GM12878 (cell line): ENCODE results near the gene PRRT3. TPM values are rescaled to one million over a fixed set of nuclear protein-coding genes. Genes with fewer than 3 reads are reported as not detected.

ENCODE experiments used
- BCL11A ChIP-seq: IDR thresholded peaks from 2 replicates; pipeline ENCODE4 v1.6.1; 2011; ENCODE audit warnings: low read depth, low read length
- CHD1 ChIP-seq: IDR thresholded peaks from 2 replicates; pipeline ENCODE4 v1.6.1; 2012; ENCODE audit warnings: low read depth, low read length, improper control_type of control experiment
- DPF2 ChIP-seq: fragments of 450-650 bp; IDR thresholded peaks from 2 replicates; pipeline ENCODE4 v1.6.1; 2017; ENCODE audit warnings: mild to moderate bottlenecking
- GATAD2B ChIP-seq: fragments of 450-650 bp; conservative IDR thresholded peaks from 2 replicates; pipeline ENCODE4 v1.6.1; 2017; ENCODE audit warnings: low read depth, mild to moderate bottlenecking, moderate library complexity
- RFX5 ChIP-seq: IDR thresholded peaks from 2 replicates; pipeline ENCODE4 v1.6.1; 2011; ENCODE audit warnings: low read depth, low read length, improper control_type of control experiment
- STAT1 ChIP-seq: fragments of 450-650 bp; conservative IDR thresholded peaks from 2 replicates; pipeline ENCODE4 v1.6.1; 2014; ENCODE audit warnings: antibody characterized with exemption, mild to moderate bottlenecking
- TARDBP ChIP-seq: IDR thresholded peaks from 2 replicates; pipeline ENCODE4 v1.6.1; 2016; ENCODE audit warnings: borderline replicate concordance
- TCF3 ChIP-seq: IDR thresholded peaks from 2 replicates; pipeline ENCODE4 v1.6.1; 2012; ENCODE audit warnings: low read depth, mild to moderate bottlenecking, low read length, borderline replicate concordance; ENCODE audit not compliant: insufficient read depth
- WRNIP1 ChIP-seq: IDR thresholded peaks from 2 replicates; pipeline ENCODE4 v1.6.1; 2011; ENCODE audit warnings: low read depth, low read length, improper control_type of control experiment, borderline replicate concordance
- YY1 ChIP-seq: IDR thresholded peaks from 2 replicates; pipeline ENCODE4 v1.6.1; 2011; ENCODE audit warnings: low read depth, mild to moderate bottlenecking, low read length
- ZNF207 ChIP-seq: fragments of 450-650 bp; IDR thresholded peaks from 2 replicates; pipeline ENCODE4 v1.6.1; 2014; ENCODE audit warnings: antibody characterized with exemption, mild to moderate bottlenecking, borderline replicate concordance
- ZZZ3 ChIP-seq: IDR thresholded peaks from 2 replicates; pipeline ENCODE4 v1.6.1; 2011; ENCODE audit warnings: low read depth; ENCODE audit not compliant: control insufficient read depth, insufficient read length
- polyA plus RNA-seq, 11 experiments: library from polyadenylated mRNA; depleted of rRNA in 4 of 11; unstranded in 6 of 11; stranded (reverse) in 5 of 11; fragments of >200 nt; fragmentation: Nextera tagmentation in 4 of 11; fragmentation: Illumina TruSeq in 1 of 11; extraction: Ambion mirVana in 4 of 11; extraction: Trizol in 1 of 11; gene quantifications; 1 replicate in 1 of 11; 2 replicates in 10 of 11; pipeline versions ENCODE4 v1.2.1 to v1.2.3, GENCODE V29; 2011 to 2016; ENCODE audit warnings: inconsistent platforms in 2 of 11, missing spikeins in 2 of 11, low read depth in 1 of 11
- total RNA-seq, 4 experiments: library from RNA; depleted of rRNA in 3 of 4; stranded (reverse); fragments of >200 nt in 3 of 4; fragmentation: Illumina TruSeq in 1 of 4; extraction: Trizol in 1 of 4; gene quantifications; 2 replicates each; pipeline versions ENCODE4 v1.2.1 to v1.2.3, GENCODE V29; 2013 to 2021
- TF ChIP-seq, protein P1 (sequence below): fragments of 450-650 bp; IDR thresholded peaks from 2 replicates; pipeline ENCODE4 v1.6.1; 2018; ENCODE audit warnings: borderline replicate concordance, mild to moderate bottlenecking; ENCODE audit not compliant: partially characterized antibody
- TF ChIP-seq, protein P2 (sequence below): IDR thresholded peaks from 2 replicates; pipeline ENCODE4 v1.6.1; 2012; ENCODE audit warnings: low read depth, low read length, improper control_type of control experiment
- TF ChIP-seq, protein P3 (sequence below), 3 experiments: IDR thresholded peaks in 2 of 3; conservative IDR thresholded peaks in 1 of 3; 2 replicates each; pipeline ENCODE4 v1.5.1; 2011; ENCODE audit warnings: low read depth in 3 of 3, low read length in 3 of 3, mild to moderate bottlenecking in 3 of 3, control low read depth in 2 of 3, moderate library complexity in 2 of 3, inconsistent platforms in 1 of 3, mixed read lengths in 1 of 3; ENCODE audit not compliant: control insufficient read depth in 2 of 3, insufficient read depth in 1 of 3; ENCODE audit errors: extremely low read depth in 1 of 3
- TF ChIP-seq, protein P4 (sequence below): fragments of 450-650 bp; formaldehyde crosslinking; IDR thresholded peaks from 2 replicates; pipeline ENCODE4 v1.4.0; 2020; ENCODE audit warnings: mild to moderate bottlenecking, moderate library complexity

PRRT3 gene
- total and polyA plus RNA-seq, 10 of the 15 experiments (the other 5 are each of a cell fraction or from before 2014, with no cell fraction given), result 0.53 to 18.0 (median 7.1) TPM

DNA sequence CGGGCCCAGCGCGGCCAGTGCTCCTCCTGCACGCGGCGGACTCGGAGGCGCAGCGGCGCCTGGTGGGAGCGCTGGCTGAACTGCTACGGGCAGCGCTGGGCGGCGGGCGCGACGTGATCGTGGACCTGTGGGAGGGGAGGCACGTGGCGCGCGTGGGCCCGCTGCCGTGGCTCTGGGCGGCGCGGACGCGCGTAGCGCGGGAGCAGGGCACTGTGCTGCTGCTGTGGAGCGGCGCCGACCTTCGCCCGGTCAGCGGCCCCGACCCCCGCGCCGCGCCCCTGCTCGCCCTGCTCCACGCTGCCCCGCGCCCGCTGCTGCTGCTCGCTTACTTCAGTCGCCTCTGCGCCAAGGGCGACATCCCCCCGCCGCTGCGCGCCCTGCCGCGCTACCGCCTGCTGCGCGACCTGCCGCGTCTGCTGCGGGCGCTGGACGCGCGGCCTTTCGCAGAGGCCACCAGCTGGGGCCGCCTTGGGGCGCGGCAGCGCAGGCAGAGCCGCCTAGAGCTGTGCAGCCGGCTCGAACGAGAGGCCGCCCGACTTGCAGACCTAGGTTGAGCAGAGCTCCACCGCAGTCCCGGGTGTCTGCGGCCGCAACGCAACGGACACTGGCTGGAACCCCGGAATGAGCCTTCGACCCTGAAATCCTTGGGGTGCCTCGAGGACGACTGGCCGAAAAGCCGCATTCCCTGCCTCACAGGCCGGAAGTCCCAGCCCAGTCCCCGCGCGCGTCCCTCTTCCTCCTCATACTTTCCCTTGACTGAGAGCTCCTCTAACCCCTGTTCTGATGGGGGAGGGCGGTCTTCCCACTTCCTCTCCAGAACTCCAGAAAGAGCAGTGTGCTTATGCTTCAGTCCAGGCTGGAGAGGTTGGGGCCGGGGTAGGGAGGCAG is 36.7 kb downstream of the PRRT3 start (continued):
- TF ChIP-seq, protein P1, sequence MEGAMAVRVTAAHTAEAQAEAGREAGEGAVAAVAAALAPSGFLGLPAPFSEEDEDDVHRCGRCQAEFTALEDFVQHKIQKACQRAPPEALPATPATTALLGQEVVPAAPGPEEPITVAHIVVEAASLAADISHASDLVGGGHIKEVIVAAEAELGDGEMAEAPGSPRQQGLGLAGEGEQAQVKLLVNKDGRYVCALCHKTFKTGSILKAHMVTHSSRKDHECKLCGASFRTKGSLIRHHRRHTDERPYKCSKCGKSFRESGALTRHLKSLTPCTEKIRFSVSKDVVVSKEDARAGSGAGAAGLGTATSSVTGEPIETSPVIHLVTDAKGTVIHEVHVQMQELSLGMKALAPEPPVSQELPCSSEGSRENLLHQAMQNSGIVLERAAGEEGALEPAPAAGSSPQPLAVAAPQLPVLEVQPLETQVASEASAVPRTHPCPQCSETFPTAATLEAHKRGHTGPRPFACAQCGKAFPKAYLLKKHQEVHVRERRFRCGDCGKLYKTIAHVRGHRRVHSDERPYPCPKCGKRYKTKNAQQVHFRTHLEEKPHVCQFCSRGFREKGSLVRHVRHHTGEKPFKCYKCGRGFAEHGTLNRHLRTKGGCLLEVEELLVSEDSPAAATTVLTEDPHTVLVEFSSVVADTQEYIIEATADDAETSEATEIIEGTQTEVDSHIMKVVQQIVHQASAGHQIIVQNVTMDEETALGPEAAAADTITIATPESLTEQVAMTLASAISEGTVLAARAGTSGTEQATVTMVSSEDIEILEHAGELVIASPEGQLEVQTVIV, result no peak
- TF ChIP-seq TARDBP (no peak), STAT1 (no peak), TCF3 (no peak), GATAD2B (peak; percentile 98), ZNF207 (0 out of 2 replicates have a peak, but pooled peaks have one; percentile 21), YY1 (no peak), BCL11A (no peak), DPF2 (peak; percentile 77), CHD1 (no peak), WRNIP1 (no peak), RFX5 (no peak), ZZZ3 (no peak)
- TF ChIP-seq, protein P2, sequence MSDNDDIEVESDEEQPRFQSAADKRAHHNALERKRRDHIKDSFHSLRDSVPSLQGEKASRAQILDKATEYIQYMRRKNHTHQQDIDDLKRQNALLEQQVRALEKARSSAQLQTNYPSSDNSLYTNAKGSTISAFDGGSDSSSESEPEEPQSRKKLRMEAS, result peak; percentile 44; the same call in 1 of the 2 replicates
- TF ChIP-seq, protein P3, sequence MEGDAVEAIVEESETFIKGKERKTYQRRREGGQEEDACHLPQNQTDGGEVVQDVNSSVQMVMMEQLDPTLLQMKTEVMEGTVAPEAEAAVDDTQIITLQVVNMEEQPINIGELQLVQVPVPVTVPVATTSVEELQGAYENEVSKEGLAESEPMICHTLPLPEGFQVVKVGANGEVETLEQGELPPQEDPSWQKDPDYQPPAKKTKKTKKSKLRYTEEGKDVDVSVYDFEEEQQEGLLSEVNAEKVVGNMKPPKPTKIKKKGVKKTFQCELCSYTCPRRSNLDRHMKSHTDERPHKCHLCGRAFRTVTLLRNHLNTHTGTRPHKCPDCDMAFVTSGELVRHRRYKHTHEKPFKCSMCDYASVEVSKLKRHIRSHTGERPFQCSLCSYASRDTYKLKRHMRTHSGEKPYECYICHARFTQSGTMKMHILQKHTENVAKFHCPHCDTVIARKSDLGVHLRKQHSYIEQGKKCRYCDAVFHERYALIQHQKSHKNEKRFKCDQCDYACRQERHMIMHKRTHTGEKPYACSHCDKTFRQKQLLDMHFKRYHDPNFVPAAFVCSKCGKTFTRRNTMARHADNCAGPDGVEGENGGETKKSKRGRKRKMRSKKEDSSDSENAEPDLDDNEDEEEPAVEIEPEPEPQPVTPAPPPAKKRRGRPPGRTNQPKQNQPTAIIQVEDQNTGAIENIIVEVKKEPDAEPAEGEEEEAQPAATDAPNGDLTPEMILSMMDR (IDR thresholded peaks at IDR 0.05 in 2 of 3, conservative IDR thresholded peaks at IDR 0.05 in 1 of 3; ENCODE audit: control insufficient read depth in 2 of 3, extremely low read depth in 1 of 3, insufficient read depth in 1 of 3, low read depth in 3 of 3, low read length in 3 of 3), result peak in 1 of 3 experiments; percentile 45; a peak in 3 of 6 replicates
- TF ChIP-seq, protein P4, sequence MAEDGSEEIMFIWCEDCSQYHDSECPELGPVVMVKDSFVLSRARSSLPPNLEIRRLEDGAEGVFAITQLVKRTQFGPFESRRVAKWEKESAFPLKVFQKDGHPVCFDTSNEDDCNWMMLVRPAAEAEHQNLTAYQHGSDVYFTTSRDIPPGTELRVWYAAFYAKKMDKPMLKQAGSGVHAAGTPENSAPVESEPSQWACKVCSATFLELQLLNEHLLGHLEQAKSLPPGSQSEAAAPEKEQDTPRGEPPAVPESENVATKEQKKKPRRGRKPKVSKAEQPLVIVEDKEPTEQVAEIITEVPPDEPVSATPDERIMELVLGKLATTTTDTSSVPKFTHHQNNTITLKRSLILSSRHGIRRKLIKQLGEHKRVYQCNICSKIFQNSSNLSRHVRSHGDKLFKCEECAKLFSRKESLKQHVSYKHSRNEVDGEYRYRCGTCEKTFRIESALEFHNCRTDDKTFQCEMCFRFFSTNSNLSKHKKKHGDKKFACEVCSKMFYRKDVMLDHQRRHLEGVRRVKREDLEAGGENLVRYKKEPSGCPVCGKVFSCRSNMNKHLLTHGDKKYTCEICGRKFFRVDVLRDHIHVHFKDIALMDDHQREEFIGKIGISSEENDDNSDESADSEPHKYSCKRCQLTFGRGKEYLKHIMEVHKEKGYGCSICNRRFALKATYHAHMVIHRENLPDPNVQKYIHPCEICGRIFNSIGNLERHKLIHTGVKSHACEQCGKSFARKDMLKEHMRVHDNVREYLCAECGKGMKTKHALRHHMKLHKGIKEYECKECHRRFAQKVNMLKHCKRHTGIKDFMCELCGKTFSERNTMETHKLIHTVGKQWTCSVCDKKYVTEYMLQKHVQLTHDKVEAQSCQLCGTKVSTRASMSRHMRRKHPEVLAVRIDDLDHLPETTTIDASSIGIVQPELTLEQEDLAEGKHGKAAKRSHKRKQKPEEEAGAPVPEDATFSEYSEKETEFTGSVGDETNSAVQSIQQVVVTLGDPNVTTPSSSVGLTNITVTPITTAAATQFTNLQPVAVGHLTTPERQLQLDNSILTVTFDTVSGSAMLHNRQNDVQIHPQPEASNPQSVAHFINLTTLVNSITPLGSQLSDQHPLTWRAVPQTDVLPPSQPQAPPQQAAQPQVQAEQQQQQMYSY (CRISPR knock-in tag), result no peak
